ENCODE data around the gene HDDC3.
A peak's percentile ranks its signal among the peaks of the same experiment; 100 is the strongest.
"Not testable (repeated sequence)": the region's sequence is repeated elsewhere in the genome, so short reads cannot be mapped to it uniquely, and the experiment has no call there.

HDDC3 gene

GRCh38 chr15:90930861-90931574 lies 1.3 kb downstream of the HDDC3 start:
- intact Hi-C loops (cut with micrococcal nuclease) = loop anchor here (2.0 to 10.0 kb wide), 2 partner anchors 16 to 46 kb away; partner anchors contain the start of gene FES
- Mint-ChIP-seq H3K36me3 (ENCODE audit: low read depth) (peaks cover 10% of the 10 kb centered on the region), H3K9me3 (no peaks in the 10 kb centered on the region), H3K4me3 (peak overlapping the region; percentile 85), H3K27me3 (no peaks in the 10 kb centered on the region), H3K4me1 (ENCODE audit: low read depth) (peaks cover 54% of the 10 kb centered on the region), H3K27ac (peak overlapping the region; percentile 97)

GRCh38 chr15:90929246-90930019 lies 2.9 kb downstream of the HDDC3 start:
- intact Hi-C loops (cut with micrococcal nuclease) = loop anchor here (2.0 to 10.0 kb wide), 2 partner anchors 15 to 45 kb away; partner anchors contain the start of gene FES
- Mint-ChIP-seq H3K27ac (peak overlapping the region; percentile 97), H3K4me3 (peak overlapping the region; percentile 87)

GRCh38 chr15:90928106-90928505 lies 4.2 kb downstream of the HDDC3 start:
- H3K9me3 Mint-ChIP-seq; H3K36me3 Mint-ChIP-seq (ENCODE audit: low read depth); intact Hi-C loops (cut with micrococcal nuclease); H3K27me3 Mint-ChIP-seq: not testable (repeated sequence)
- peak overlapping the region; percentile 32 for H3K4me3 Mint-ChIP-seq
- H3K4me1 Mint-ChIP-seq (ENCODE audit: low read depth) = peaks cover 37% of the 10 kb centered on the region
- H3K27ac Mint-ChIP-seq = peak overlapping the region; percentile 72

More at GRCh38 chr15:90929246-90930019, 2.9 kb downstream of the HDDC3 start:
- Mint-ChIP-seq H3K36me3 (ENCODE audit: low read depth) (no peaks in the 10 kb centered on the region), H3K9me3 (no peaks in the 10 kb centered on the region), H3K27me3 (no peaks in the 10 kb centered on the region), H3K4me1 (ENCODE audit: low read depth) (peaks cover 42% of the 10 kb centered on the region)

GRCh38 chr15:90926766-90927165 lies 5.6 kb downstream of the HDDC3 start:
- peaks cover 15% of the 10 kb centered on the region for H3K36me3 Mint-ChIP-seq (ENCODE audit: low read depth)
- H3K4me3 Mint-ChIP-seq; H3K9me3 Mint-ChIP-seq; H3K27me3 Mint-ChIP-seq; intact Hi-C loops (cut with micrococcal nuclease): not testable (repeated sequence)
- H3K4me1 Mint-ChIP-seq (ENCODE audit: low read depth) = peaks cover 29% of the 10 kb centered on the region
- H3K27ac Mint-ChIP-seq = peak overlapping the region; percentile 22

- Mint-ChIP-seq H3K27ac (no peak overlapping the region), H3K27me3 (no peaks in the 10 kb centered on the region), H3K9me3 (no peaks in the 10 kb centered on the region), H3K4me1 (ENCODE audit: low read depth) (peaks cover 8% of the 10 kb centered on the region), H3K4me3 (no peak overlapping the region), H3K36me3 (ENCODE audit: low read depth) (peaks cover 39% of the 10 kb centered on the region)
- intact Hi-C loops (cut with micrococcal nuclease) = no loop called here
Measured at GRCh38 chr15:90924375-90924774, 8.0 kb downstream of the HDDC3 start.

GRCh38 chr15:90922712-90923322 lies 9.5 kb downstream of the HDDC3 start:
- H3K27ac Mint-ChIP-seq; H3K9me3 Mint-ChIP-seq; intact Hi-C loops (cut with micrococcal nuclease); H3K4me3 Mint-ChIP-seq; H3K4me1 Mint-ChIP-seq (ENCODE audit: low read depth); H3K27me3 Mint-ChIP-seq: not testable (repeated sequence)
- peaks cover 55% of the 10 kb centered on the region for H3K36me3 Mint-ChIP-seq (ENCODE audit: low read depth)

- H3K27ac Mint-ChIP-seq = no peak overlapping the region
- no peak overlapping the region for H3K4me3 Mint-ChIP-seq
- H3K27me3 Mint-ChIP-seq = no peaks in the 10 kb centered on the region
- intact Hi-C loops (cut with micrococcal nuclease) = no loop called here
- peaks cover 11% of the 10 kb centered on the region for H3K4me1 Mint-ChIP-seq (ENCODE audit: low read depth)
- peaks cover 64% of the 10 kb centered on the region for H3K36me3 Mint-ChIP-seq (ENCODE audit: low read depth)
- no peaks in the 10 kb centered on the region for H3K9me3 Mint-ChIP-seq
Measured at GRCh38 chr15:90921887-90922286, 10.5 kb downstream of the HDDC3 start.

GRCh38 chr15:90918835-90919234 lies 13.5 kb downstream of the HDDC3 start:
- H3K27ac Mint-ChIP-seq = no peak overlapping the region
- intact Hi-C loops (cut with micrococcal nuclease) = no loop called here
- H3K4me1 Mint-ChIP-seq (ENCODE audit: low read depth) = peaks cover 41% of the 10 kb centered on the region

GRCh38 chr15:90918034-90918788 lies 14.1 kb downstream of the HDDC3 start:
- H3K27ac Mint-ChIP-seq = peak overlapping the region; percentile 37
- H3K4me1 Mint-ChIP-seq (ENCODE audit: low read depth) = peaks cover 48% of the 10 kb centered on the region
- intact Hi-C loops (cut with micrococcal nuclease) = no loop called here
- H3K4me3 Mint-ChIP-seq = no peak overlapping the region
- H3K27me3 Mint-ChIP-seq = no peaks in the 10 kb centered on the region
- no peaks in the 10 kb centered on the region for H3K9me3 Mint-ChIP-seq
- peaks cover 92% of the 10 kb centered on the region for H3K36me3 Mint-ChIP-seq (ENCODE audit: low read depth)

More at GRCh38 chr15:90918835-90919234, 13.5 kb downstream of the HDDC3 start:
- H3K9me3 Mint-ChIP-seq = no peaks in the 10 kb centered on the region
- H3K27me3 Mint-ChIP-seq = no peaks in the 10 kb centered on the region
- H3K4me3 Mint-ChIP-seq = no peak overlapping the region
- H3K36me3 Mint-ChIP-seq (ENCODE audit: low read depth) = peaks cover 92% of the 10 kb centered on the region

GRCh38 chr15:90917569-90917968 lies 14.8 kb downstream of the HDDC3 start:
- no peak overlapping the region for H3K27ac Mint-ChIP-seq
- peaks cover 98% of the 10 kb centered on the region for H3K36me3 Mint-ChIP-seq (ENCODE audit: low read depth)
- H3K27me3 Mint-ChIP-seq = no peaks in the 10 kb centered on the region
- intact Hi-C loops (cut with micrococcal nuclease) = no loop called here
- H3K4me3 Mint-ChIP-seq = no peak overlapping the region
- peaks cover 54% of the 10 kb centered on the region for H3K4me1 Mint-ChIP-seq (ENCODE audit: low read depth)
- H3K9me3 Mint-ChIP-seq = no peaks in the 10 kb centered on the region

- intact Hi-C loops (cut with micrococcal nuclease) = no loop called here
- H3K4me3 Mint-ChIP-seq = no peak overlapping the region
- peaks cover 100% of the 10 kb centered on the region for H3K36me3 Mint-ChIP-seq (ENCODE audit: low read depth)
- no peaks in the 10 kb centered on the region for H3K27me3 Mint-ChIP-seq
- H3K9me3 Mint-ChIP-seq = no peaks in the 10 kb centered on the region
- H3K27ac Mint-ChIP-seq = peak overlapping the region; percentile 78
- peaks cover 61% of the 10 kb centered on the region for H3K4me1 Mint-ChIP-seq (ENCODE audit: low read depth)
Measured at GRCh38 chr15:90916461-90916860, 15.9 kb downstream of the HDDC3 start.

- Mint-ChIP-seq H3K4me1 (ENCODE audit: low read depth) (peaks cover 61% of the 10 kb centered on the region), H3K27ac (peak overlapping the region; percentile 78), H3K9me3 (no peaks in the 10 kb centered on the region), H3K36me3 (ENCODE audit: low read depth) (peaks cover 100% of the 10 kb centered on the region), H3K4me3 (peak overlapping the region; percentile 35), H3K27me3 (no peaks in the 10 kb centered on the region)
- intact Hi-C loops (cut with micrococcal nuclease) = loop anchor here (2.0 kb wide), 1 partner anchor 15 kb away; no protein-coding TSS in a partner anchor
Measured at GRCh38 chr15:90915808-90916440, 16.4 kb downstream of the HDDC3 start.

- peaks cover 61% of the 10 kb centered on the region for H3K4me1 Mint-ChIP-seq (ENCODE audit: low read depth)
- peak overlapping the region; percentile 35 for H3K4me3 Mint-ChIP-seq
- intact Hi-C loops (cut with micrococcal nuclease) = loop anchor here (2.0 kb wide), 1 partner anchor 15 kb away; no protein-coding TSS in a partner anchor
- H3K9me3 Mint-ChIP-seq = no peaks in the 10 kb centered on the region
- peak overlapping the region; percentile 78 for H3K27ac Mint-ChIP-seq
- no peaks in the 10 kb centered on the region for H3K27me3 Mint-ChIP-seq
- H3K36me3 Mint-ChIP-seq (ENCODE audit: low read depth) = peaks cover 100% of the 10 kb centered on the region
Measured at GRCh38 chr15:90915216-90915807, 17.0 kb downstream of the HDDC3 start.

Data from dendritic cell treated with granulocyte-macrophage colony-stimulating factor and Interleukin-4, amounts not matched to agents 40 ng/mL and 50 ng/mL, for 4 days (primary cell).